B cell (primary cell): ENCODE results near the gene METTL8. TPM values are rescaled to one million over a fixed set of nuclear protein-coding genes. Genes with fewer than 3 reads are reported as not detected.
"Not testable (repeated sequence)": the region's sequence is repeated elsewhere in the genome, so short reads cannot be mapped to it uniquely, and the experiment has no call there.

Experiments used
- ATAC-seq: fragments of 200-7000 bp; cut with Tn5 transposase; one replicate; pipeline ENCODE4 v1.10.0; 2021; ENCODE audit warnings: low read depth, mild to moderate bottlenecking, moderate number of reproducible peaks, moderate library complexity
- CTCF ChIA-PET: fragments of 350-600 bp; sonication (Branson Sonifier 250); formaldehyde crosslinking; loops from one replicate; lab custom pipeline; 2021; ENCODE audit warnings: antibody characterized with exemption, inconsistent platforms; lab: Charles Lee
- POLR2A ChIA-PET: fragments of 350-600 bp; sonication (Branson Sonifier 250); formaldehyde crosslinking; loops from one replicate; lab custom pipeline; 2021; ENCODE audit warnings: antibody characterized with exemption; lab: Charles Lee
- DNase-seq: peaks from one replicate; pipeline ENCODE4 v3.0.0; 2013
- H2AFZ ChIP-seq: 2 replicates; pipeline ENCODE4 v1.6.1; 2012; ENCODE audit warnings: mild to moderate bottlenecking, low read depth, low read length; ENCODE audit not compliant: insufficient read depth, poor library complexity, severe bottlenecking
- H3K27ac ChIP-seq, 2 donors: 1 replicate in 1 of 2; 2 replicates in 1 of 2; pipeline ENCODE4 v1.5.1; 2012 to 2013; ENCODE audit warnings: low read length in 2 of 2, mild to moderate bottlenecking in 2 of 2, moderate library complexity in 1 of 2
- H3K27me3 ChIP-seq, 4 experiments: fragments of 200-600 bp in 1 of 4; sonication (generic) in 1 of 4; replicated peaks in 1 of 4; 1 replicate in 2 of 4; 2 replicates in 2 of 4; pipeline versions ENCODE4 v1.6.1 to v1.7.0; 2013 to 2016; ENCODE audit warnings: low read length in 3 of 4, mild to moderate bottlenecking in 2 of 4, mixed read lengths in 1 of 4, moderate library complexity in 1 of 4; ENCODE audit not compliant: insufficient read depth in 4 of 4, control insufficient read depth in 3 of 4; ENCODE audit errors: control extremely low read depth in 1 of 4
- H3K36me3 ChIP-seq, 2 experiments: replicated peaks in 1 of 2; 1 replicate in 1 of 2; 2 replicates in 1 of 2; pipeline versions ENCODE4 v1.6.1 to v1.7.1; 2013; ENCODE audit warnings: low read length in 1 of 2; ENCODE audit not compliant: insufficient read depth in 2 of 2, control insufficient read depth in 1 of 2; ENCODE audit errors: control extremely low read depth in 1 of 2, extremely low read depth in 1 of 2
- H3K4me1 ChIP-seq, 2 donors: fragments of 200-600 bp in 1 of 2; sonication (generic) in 1 of 2; 1 replicate in 1 of 2; 2 replicates in 1 of 2; pipeline versions ENCODE4 v1.5.1 to v1.6.1; 2013 to 2017; ENCODE audit warnings: low read length in 2 of 2; ENCODE audit not compliant: control insufficient read depth in 2 of 2, insufficient read depth in 2 of 2
- H3K4me2 ChIP-seq: replicated peaks from 2 replicates; pipeline ENCODE3; 2012; ENCODE audit warnings: mild to moderate bottlenecking, low read depth, low read length; ENCODE audit not compliant: poor library complexity, severe bottlenecking
- H3K4me3 ChIP-seq, 5 experiments: fragments of 200-600 bp in 1 of 5; sonication (generic) in 1 of 5; 1 replicate in 3 of 5; 2 replicates in 2 of 5; pipeline versions ENCODE4 v1.5.1 to v1.7.0; 2011 to 2016; ENCODE audit warnings: low read length in 4 of 5, mild to moderate bottlenecking in 4 of 5, low read depth in 2 of 5, control low read depth in 1 of 5, moderate library complexity in 1 of 5; ENCODE audit not compliant: insufficient read depth in 1 of 5; ENCODE audit errors: control extremely low read depth in 1 of 5, extremely low read depth in 1 of 5
- H3K79me2 ChIP-seq: fragments of 200-600 bp; sonication (generic); one replicate; pipeline ENCODE4 v1.6.0; 2016; ENCODE audit warnings: low read length; ENCODE audit not compliant: control insufficient read depth, insufficient read depth
- H3K9ac ChIP-seq: fragments of 200-600 bp; sonication (generic); 2 replicates; pipeline ENCODE4 v1.6.1; 2017; ENCODE audit warnings: mild to moderate bottlenecking, low read length, moderate library complexity
- H3K9me3 ChIP-seq, 3 donors: one replicate each; pipeline versions ENCODE4 v1.6.1 to v1.7.1; 2013; ENCODE audit warnings: low read length in 2 of 3; ENCODE audit not compliant: control insufficient read depth in 2 of 3, insufficient read depth in 1 of 3; ENCODE audit errors: control extremely low read depth in 1 of 3
- H4K20me1 ChIP-seq: 2 replicates; pipeline ENCODE4 v1.6.0; 2012; ENCODE audit warnings: mild to moderate bottlenecking, low read length; ENCODE audit not compliant: insufficient read depth, control insufficient read depth, poor library complexity, severe bottlenecking
- H3K27ac Mint-ChIP-seq: one replicate; pipeline ENCODE4 v1.8.0; 2021; ENCODE audit warnings: mixed read lengths
- H3K27me3 Mint-ChIP-seq: one replicate; pipeline ENCODE4 v1.8.0; 2021; ENCODE audit warnings: mixed read lengths
- H3K4me1 Mint-ChIP-seq: one replicate; pipeline ENCODE4 v1.8.0; 2021; ENCODE audit warnings: mixed read lengths
- H3K4me3 Mint-ChIP-seq: one replicate; pipeline ENCODE4 v1.8.0; 2021; ENCODE audit warnings: mixed read lengths
- H3K9me3 Mint-ChIP-seq: one replicate; pipeline ENCODE4 v1.8.0; 2022; ENCODE audit warnings: mixed read lengths; ENCODE audit not compliant: insufficient read depth
- CTCF ChIP-seq: fragments of 200-600 bp; IDR thresholded peaks from one replicate; pipeline ENCODE4 v1.8.0; 2022; ENCODE audit warnings: antibody characterized with exemption, mild to moderate bottlenecking
- EZH2 ChIP-seq: IDR thresholded peaks from 2 replicates; pipeline ENCODE4 v1.6.1; 2012; ENCODE audit warnings: borderline replicate concordance, low read depth, mild to moderate bottlenecking, moderate library complexity, low read length; ENCODE audit not compliant: insufficient read depth, poor library complexity, severe bottlenecking
- WGBS: methylation state at CpG from one replicate; pipeline ENCODE4 v1.1.5; 2013; ENCODE audit warnings: missing lambda C conversion rate; ENCODE audit not compliant: insufficient coverage; 5-methylcytosine and 5-hydroxymethylcytosine counted together
- intact Hi-C: fragments of 100-400 bp; cut with micrococcal nuclease; formaldehyde crosslinking; loops from one replicate; pipeline ENCODE4 v1.10.0; 2022
- polyA plus RNA-seq: library from polyadenylated mRNA; depleted of rRNA; stranded (reverse); fragments of >200 nt; gene quantifications from 2 replicates; pipeline ENCODE4 v1.2.3, GENCODE V29; 2012
- total RNA-seq, 2 donors: library from RNA; stranded (reverse); fragments of 120-200 nt in 1 of 2; gene quantifications; 1 replicate in 1 of 2; 2 replicates in 1 of 2; pipeline versions ENCODE4 v1.2.3 to v1.2.4, GENCODE V29; 2013 to 2022

METTL8 gene
- total and polyA plus RNA-seq, 2 donors (not counting 1 experiment from before 2014, with no cell fraction given) = 20.8 to 57.8 TPM

GRCh38 chr2:171416009-171416926, 17.5 kb downstream of the METTL8 start:
- no peak overlapping the region for H3K4me3 ChIP-seq
- Mint-ChIP-seq H3K9me3 (no peaks in the 10 kb centered on the region), H3K4me3 (peak overlapping the region; percentile 21), H3K4me1 (peaks cover 16% of the 10 kb centered on the region), H3K27me3 (no peaks in the 10 kb centered on the region), H3K27ac (peak overlapping the region; percentile 77)
- no peaks in the 10 kb centered on the region for H4K20me1 ChIP-seq
- no peaks in the 10 kb centered on the region for H3K9me3 ChIP-seq
- DNase-seq = peak; percentile 89
- peak overlapping the region; percentile 46 for H3K4me2 ChIP-seq
- ATAC-seq = peak; percentile 97
- peaks cover 15% of the 10 kb centered on the region in 2 donors for H3K4me1 ChIP-seq
- no peaks in the 10 kb centered on the region for H3K27me3 ChIP-seq
- no peaks in the 10 kb centered on the region for H3K36me3 ChIP-seq
- peaks cover 28% of the 10 kb centered on the region for H3K79me2 ChIP-seq
- H3K27ac ChIP-seq = peak overlapping the region; percentile 47 to 71
- peak overlapping the region; percentile 68 for H2AFZ ChIP-seq
- CTCF ChIA-PET = interaction anchor here (0.6 to 4.0 kb wide), 59 partner anchors 9 to 487 kb away, joined by 3 to 78 read pairs (median 6); partner anchors contain the start of genes DCAF17, GORASP2, METTL8 and TLK1
- H3K9ac ChIP-seq = peak overlapping the region; percentile 1
- POLR2A ChIA-PET = interaction anchor here (0.5 to 1.8 kb wide), 6 partner anchors 17 to 443 kb away, joined by 3 to 7 read pairs (median 4); partner anchors contain the start of genes DCAF17, METTL8 and TLK1
- whole genome bisulfite sequencing = 3% methylated on average over 4 of the region's 7 CpGs
- peak; percentile 83 for TF ChIP-seq CTCF
- no peak for TF ChIP-seq EZH2
- intact Hi-C loops = loop anchor here (1.0 to 5.0 kb wide), 7 partner anchors 18 to 443 kb away; partner anchors contain the start of genes DCAF17 and TLK1

- H3K27ac ChIP-seq, H3K4me2 ChIP-seq, H3K4me1 ChIP-seq, H2AFZ ChIP-seq, H3K9ac ChIP-seq, H3K36me3 ChIP-seq, H4K20me1 ChIP-seq, DNase-seq, H3K27me3 ChIP-seq, H3K9me3 ChIP-seq, H3K27me3 Mint-ChIP-seq, H3K4me3 Mint-ChIP-seq, H3K4me3 ChIP-seq, ATAC-seq, H3K27ac Mint-ChIP-seq, H3K9me3 Mint-ChIP-seq: not testable (repeated sequence)
- WGBS = no CpG with 5 or more reads among the region's 4 CpGs
- ChIA-PET CTCF (interaction anchor here (1.0 to 3.7 kb wide), 5 partner anchors 9 to 95 kb away, joined by 4 to 23 read pairs (median 4); partner anchors contain the start of genes DCAF17 and METTL8), POLR2A (interaction anchor here (1.2 kb wide), 1 partner anchor 78 kb away, joined by 5 read pairs; no protein-coding TSS in a partner anchor)
- H3K4me1 Mint-ChIP-seq = peaks cover 13% of the 10 kb centered on the region
- peaks cover 35% of the 10 kb centered on the region for H3K79me2 ChIP-seq
- intact Hi-C loops = loop anchor here (5.0 kb wide), 2 partner anchors 152 to 362 kb away; no protein-coding TSS in a partner anchor
These were observed 19.1 kb downstream of the METTL8 start for GRCh38 chr2:171414645-171415044.
